Activated B cell treated with CpG ODN at 0.5 μM for 24 hours (primary cell): ENCODE data around the gene PIP4K2C. TPM values are rescaled to one million over a fixed set of nuclear protein-coding genes. Genes with fewer than 3 reads are reported as not detected.
"Not testable (repeated sequence)": the region's sequence is repeated elsewhere in the genome, so short reads cannot be mapped to it uniquely, and the experiment has no call there.

Source experiments
- ATAC-seq: fragments of 200-7000 bp; cut with Tn5 transposase; one replicate; pipeline ENCODE4 v1.10.0; 2021; ENCODE audit warnings: low read depth, mild to moderate bottlenecking, moderate library complexity
- CTCF ChIA-PET: fragments of 350-600 bp; sonication (Branson Sonifier 250); formaldehyde crosslinking; loops from one replicate; lab custom pipeline; 2021; ENCODE audit warnings: antibody characterized with exemption; lab: Charles Lee
- POLR2A ChIA-PET: fragments of 350-600 bp; sonication (Branson Sonifier 250); formaldehyde crosslinking; loops from one replicate; lab custom pipeline; 2021; ENCODE audit warnings: antibody characterized with exemption; lab: Charles Lee
- DNase-seq: peaks from one replicate; pipeline ENCODE4 v3.0.0; 2022
- H3K27ac Mint-ChIP-seq: one replicate; pipeline ENCODE4 v1.8.0; 2020; ENCODE audit warnings: mixed read lengths
- H3K27me3 Mint-ChIP-seq: one replicate; pipeline ENCODE4 v1.8.0; 2021; ENCODE audit warnings: mixed read lengths
- H3K36me3 Mint-ChIP-seq: one replicate; pipeline ENCODE4 v1.8.0; 2021; ENCODE audit warnings: low read depth, mixed read lengths
- H3K4me1 Mint-ChIP-seq: one replicate; pipeline ENCODE4 v1.8.0; 2021; ENCODE audit warnings: mixed read lengths
- H3K4me3 Mint-ChIP-seq: one replicate; pipeline ENCODE4 v1.8.0; 2020; ENCODE audit warnings: mild to moderate bottlenecking, mixed read lengths
- H3K9me3 Mint-ChIP-seq: one replicate; pipeline ENCODE4 v1.8.0; 2020; ENCODE audit warnings: mixed read lengths
- intact Hi-C: fragments of 100-400 bp; cut with micrococcal nuclease; formaldehyde crosslinking; loops from one replicate; pipeline ENCODE4 v1.15.1; 2024
- total RNA-seq: library from RNA; stranded (reverse); gene quantifications from 2 replicates; pipeline ENCODE4 v1.2.3, GENCODE V29; 2022
- TF ChIP-seq, protein P1 (sequence below): fragments of 200-600 bp; IDR thresholded peaks from one replicate; pipeline ENCODE4 v1.8.0; 2022; ENCODE audit warnings: antibody characterized with exemption, mild to moderate bottlenecking

PIP4K2C gene
- total RNA-seq, 1 donor from 2014 or later: 16.5 TPM

- ChIA-PET POLR2A (no interaction called here), CTCF (interaction anchor here (1.2 to 6.6 kb wide), 8 partner anchors 9 to 157 kb away, joined by 4 to 126 read pairs (median 7); partner anchors contain the start of gene B4GALNT1)
- Mint-ChIP-seq H3K36me3 (no peaks in the 10 kb centered on the region), H3K27ac (no peak overlapping the region), H3K4me3 (no peak overlapping the region), H3K4me1 (peaks cover 4% of the 10 kb centered on the region), H3K9me3 (no peaks in the 10 kb centered on the region), H3K27me3 (peaks cover 12% of the 10 kb centered on the region)
- DNase-seq (no peak), ATAC-seq (no peak)
- intact Hi-C loops: no loop called here
- TF ChIP-seq, protein P1, sequence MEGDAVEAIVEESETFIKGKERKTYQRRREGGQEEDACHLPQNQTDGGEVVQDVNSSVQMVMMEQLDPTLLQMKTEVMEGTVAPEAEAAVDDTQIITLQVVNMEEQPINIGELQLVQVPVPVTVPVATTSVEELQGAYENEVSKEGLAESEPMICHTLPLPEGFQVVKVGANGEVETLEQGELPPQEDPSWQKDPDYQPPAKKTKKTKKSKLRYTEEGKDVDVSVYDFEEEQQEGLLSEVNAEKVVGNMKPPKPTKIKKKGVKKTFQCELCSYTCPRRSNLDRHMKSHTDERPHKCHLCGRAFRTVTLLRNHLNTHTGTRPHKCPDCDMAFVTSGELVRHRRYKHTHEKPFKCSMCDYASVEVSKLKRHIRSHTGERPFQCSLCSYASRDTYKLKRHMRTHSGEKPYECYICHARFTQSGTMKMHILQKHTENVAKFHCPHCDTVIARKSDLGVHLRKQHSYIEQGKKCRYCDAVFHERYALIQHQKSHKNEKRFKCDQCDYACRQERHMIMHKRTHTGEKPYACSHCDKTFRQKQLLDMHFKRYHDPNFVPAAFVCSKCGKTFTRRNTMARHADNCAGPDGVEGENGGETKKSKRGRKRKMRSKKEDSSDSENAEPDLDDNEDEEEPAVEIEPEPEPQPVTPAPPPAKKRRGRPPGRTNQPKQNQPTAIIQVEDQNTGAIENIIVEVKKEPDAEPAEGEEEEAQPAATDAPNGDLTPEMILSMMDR: no peak
Observed at GRCh38 chr12:57584690-57585089, 6.3 kb upstream of the PIP4K2C start.

GRCh38 chr12:57585156-57585555, 5.8 kb upstream of the PIP4K2C start:
- ATAC-seq (no peak), DNase-seq (no peak)
- Mint-ChIP-seq H3K9me3 (no peaks in the 10 kb centered on the region), H3K36me3 (no peaks in the 10 kb centered on the region), H3K27ac (no peak overlapping the region), H3K4me1 (peaks cover 4% of the 10 kb centered on the region), H3K4me3 (no peak overlapping the region), H3K27me3 (peaks cover 12% of the 10 kb centered on the region)
- ChIA-PET CTCF (interaction anchor here (1.2 to 6.6 kb wide), 6 partner anchors 9 to 120 kb away, joined by 4 to 126 read pairs (median 6); partner anchors contain the start of gene B4GALNT1), POLR2A (no interaction called here)
- intact Hi-C loops: no loop called here
- TF ChIP-seq, protein P1: no peak

- TF ChIP-seq, protein P1: no peak
- ChIA-PET POLR2A (no interaction called here), CTCF (interaction anchor here (1.4 to 6.6 kb wide), 2 partner anchors 36 to 52 kb away, joined by 4 to 126 read pairs; no protein-coding TSS in a partner anchor)
- Mint-ChIP-seq H3K27me3 (peaks cover 12% of the 10 kb centered on the region), H3K9me3 (no peaks in the 10 kb centered on the region), H3K36me3 (no peaks in the 10 kb centered on the region), H3K27ac (no peak overlapping the region), H3K4me1 (peaks cover 11% of the 10 kb centered on the region), H3K4me3 (no peak overlapping the region)
- intact Hi-C loops: no loop called here
- ATAC-seq (no peak), DNase-seq (no peak)
Observed at GRCh38 chr12:57586128-57586527, 4.9 kb upstream of the PIP4K2C start.

- intact Hi-C loops: no loop called here
- H3K9me3 Mint-ChIP-seq: no peaks in the 10 kb centered on the region
- TF ChIP-seq, protein P1: no peak
- H3K4me3 Mint-ChIP-seq: no peak overlapping the region
- peaks cover 17% of the 10 kb centered on the region for H3K4me1 Mint-ChIP-seq
- no peaks in the 10 kb centered on the region for H3K36me3 Mint-ChIP-seq
- ATAC-seq (no peak), DNase-seq (no peak)
- ChIA-PET CTCF (no interaction called here), POLR2A (no interaction called here)
- H3K27me3 Mint-ChIP-seq: peaks cover 12% of the 10 kb centered on the region
- H3K27ac Mint-ChIP-seq: no peak overlapping the region
Observed at GRCh38 chr12:57586832-57587429, 4.1 kb upstream of the PIP4K2C start.

GRCh38 chr12:57588951-57589610, 1.9 kb upstream of the PIP4K2C start:
- CTCF ChIA-PET: interaction anchor here (1.4 kb wide), 1 partner anchor 26 kb away, joined by 3 read pairs; no protein-coding TSS in a partner anchor
- peaks cover 19% of the 10 kb centered on the region for H3K4me1 Mint-ChIP-seq
- ATAC-seq, H3K36me3 Mint-ChIP-seq, H3K27me3 Mint-ChIP-seq, DNase-seq, H3K4me3 Mint-ChIP-seq, H3K27ac Mint-ChIP-seq, intact Hi-C loops, H3K9me3 Mint-ChIP-seq: not testable (repeated sequence)
- POLR2A ChIA-PET: interaction anchor here (0.7 kb wide), 1 partner anchor 953 kb away, joined by 3 read pairs; no protein-coding TSS in a partner anchor
